ENCODE data around the gene KCNK13.

DNA sequence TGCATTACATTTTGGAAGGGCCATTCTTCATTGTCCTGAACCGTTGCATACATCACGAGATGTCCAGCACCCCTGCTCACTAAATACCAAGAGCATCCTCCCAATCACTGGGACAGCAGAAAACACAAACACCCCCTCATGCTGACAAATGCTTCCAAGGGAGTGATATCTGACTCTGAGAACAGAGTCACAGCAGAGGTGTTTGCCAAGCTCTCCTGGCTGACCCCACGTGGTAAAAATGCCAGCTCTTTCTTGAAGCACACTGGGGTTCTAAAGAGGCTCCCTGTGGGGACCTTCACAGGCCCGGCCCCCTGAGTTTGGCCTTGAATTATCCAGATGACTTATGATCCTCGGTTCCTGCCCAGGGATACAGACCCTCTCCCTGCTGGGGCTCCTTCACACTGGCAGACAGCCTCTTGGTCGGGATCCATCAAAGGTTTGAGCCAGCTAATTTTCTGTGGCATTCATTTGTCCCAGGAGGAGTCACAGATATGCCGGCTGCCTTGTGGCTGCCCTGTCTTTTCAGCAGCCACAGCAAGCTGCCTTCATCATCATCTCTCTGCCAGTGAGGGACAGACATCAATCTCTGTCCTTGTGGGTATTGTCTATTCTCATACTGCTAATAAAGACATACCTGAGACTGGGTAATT lies 151.4 kb downstream of the KCNK13 start:
- TF ChIP-seq FOXA1 (IDR thresholded peaks at IDR 0.05) (no peak), HDGF (IDR thresholded peaks at IDR 0.05; ENCODE audit: borderline replicate concordance) (no peak), SP1 (IDR thresholded peaks at IDR 0.05) (no peak), SUZ12 (IDR thresholded peaks at IDR 0.05) (no peak), FOXK2 (IDR thresholded peaks at IDR 0.05) (no peak), ZNF384 (IDR thresholded peaks at IDR 0.05) (no peak), TARDBP (IDR thresholded peaks at IDR 0.05) (no peak), BHLHE40 (IDR thresholded peaks at IDR 0.05; ENCODE audit: borderline replicate concordance) (no peak)
- TF ChIP-seq, protein P1, sequence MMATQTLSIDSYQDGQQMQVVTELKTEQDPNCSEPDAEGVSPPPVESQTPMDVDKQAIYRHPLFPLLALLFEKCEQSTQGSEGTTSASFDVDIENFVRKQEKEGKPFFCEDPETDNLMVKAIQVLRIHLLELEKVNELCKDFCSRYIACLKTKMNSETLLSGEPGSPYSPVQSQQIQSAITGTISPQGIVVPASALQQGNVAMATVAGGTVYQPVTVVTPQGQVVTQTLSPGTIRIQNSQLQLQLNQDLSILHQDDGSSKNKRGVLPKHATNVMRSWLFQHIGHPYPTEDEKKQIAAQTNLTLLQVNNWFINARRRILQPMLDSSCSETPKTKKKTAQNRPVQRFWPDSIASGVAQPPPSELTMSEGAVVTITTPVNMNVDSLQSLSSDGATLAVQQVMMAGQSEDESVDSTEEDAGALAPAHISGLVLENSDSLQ (IDR thresholded peaks at IDR 0.05), result no peak

Data from HEK293T (cell line).